Measurements from ENCODE around the gene TMX1.

DNA sequence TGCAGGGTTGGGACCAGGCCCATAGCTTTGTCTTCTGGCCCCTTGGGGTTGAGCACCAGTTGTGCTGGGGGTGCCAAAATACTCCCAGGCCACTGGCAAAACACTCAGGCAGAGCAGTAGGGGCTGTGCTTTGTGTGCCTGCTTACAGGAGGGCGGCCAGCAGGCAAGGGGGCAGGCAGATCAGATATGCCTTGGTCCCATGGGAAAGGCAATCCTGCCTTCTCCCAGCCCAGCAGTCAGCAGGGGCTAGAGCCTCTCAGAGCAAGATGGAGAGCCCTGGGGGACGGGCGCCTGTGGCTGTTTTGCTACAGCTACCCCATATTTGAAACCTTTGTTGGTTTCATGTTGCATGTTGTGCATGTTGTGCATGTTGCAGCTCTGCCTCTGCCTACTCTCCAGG lies 36.2 kb upstream of the TMX1 start:
- TF ChIP-seq CTCF (IDR thresholded peaks at IDR 0.05): no peak
- no peak for TF ChIP-seq POLR2A (IDR thresholded peaks at IDR 0.05)
- no peak for TF ChIP-seq EP300 (IDR thresholded peaks at IDR 0.05)
